K562 (cell line): ENCODE measurements around the gene CFD. TPM values are rescaled to one million over a fixed set of nuclear protein-coding genes. Genes with fewer than 3 reads are reported as not detected.
A peak's percentile ranks its signal among the peaks of the same experiment; 100 is the strongest.

ENCODE experiments used
- ATF2 ChIP-seq: sonication (generic); formaldehyde crosslinking; IDR thresholded peaks from 2 replicates; pipeline ENCODE4 v1.8.1; 2022; ENCODE audit warnings: missing genetic modification reagents
- BRCA1 ChIP-seq, 2 experiments: fragments of 450-650 bp in 1 of 2; sonication (generic) in 1 of 2; formaldehyde crosslinking in 1 of 2; IDR thresholded peaks; 2 replicates each; pipeline versions ENCODE4 v1.5.0 to v1.6.1; 2017 to 2020; ENCODE audit warnings: mild to moderate bottlenecking in 1 of 2, missing genetic modification reagents in 1 of 2
- CHD2 ChIP-seq: IDR thresholded peaks from 2 replicates; pipeline ENCODE4 v1.6.1; 2011; ENCODE audit warnings: low read depth, low read length
- CXXC5 ChIP-seq: fragments of 250-450 bp; sonication (Bioruptor Pico); IDR thresholded peaks from 2 replicates; pipeline ENCODE4 v1.8.0; 2022; ENCODE audit warnings: inconsistent platforms, mild to moderate bottlenecking, moderate library complexity
- EGR1 ChIP-seq: fragments of 450-650 bp; conservative IDR thresholded peaks from 2 replicates; pipeline ENCODE4 v1.6.1; 2017; ENCODE audit warnings: mild to moderate bottlenecking
- ELF2 ChIP-seq: fragments of 250-450 bp; sonication (Bioruptor Pico); IDR thresholded peaks from 2 replicates; pipeline ENCODE4 v1.5.0; 2021; ENCODE audit warnings: mild to moderate bottlenecking
- EP300 ChIP-seq: IDR thresholded peaks from 2 replicates; pipeline ENCODE4 v1.6.1; 2012; ENCODE audit warnings: low read length, improper control_type of control experiment
- MTA1 ChIP-seq: fragments of 450-650 bp; IDR thresholded peaks from 2 replicates; pipeline ENCODE4 v1.6.1; 2017; ENCODE audit warnings: borderline replicate concordance
- POLR3G ChIP-seq: IDR thresholded peaks from 2 replicates; pipeline ENCODE4 v1.6.1; 2011; ENCODE audit not compliant: insufficient read length, insufficient replicate concordance; ENCODE audit errors: extremely low read depth
- RBFOX2 ChIP-seq: fragments of 200-400 bp; formaldehyde crosslinking; IDR thresholded peaks from 2 replicates; pipeline ENCODE4 v1.6.1; 2017; ENCODE audit warnings: low read depth, mild to moderate bottlenecking, low read length, moderate library complexity
- RCOR1 ChIP-seq, 2 experiments: IDR thresholded peaks; 2 replicates each; pipeline ENCODE4 v1.6.1; 2012; ENCODE audit warnings: low read depth in 2 of 2, low read length in 2 of 2, borderline replicate concordance in 1 of 2, improper control_type of control experiment in 1 of 2
- VEZF1 ChIP-seq: fragments of 200-800 bp; sonication (Bioruptor generic); IDR thresholded peaks from 2 replicates; pipeline ENCODE4 v1.6.1; 2017; ENCODE audit warnings: missing genetic modification characterization, missing compliant biosample characterization
- ZBED1 ChIP-seq: IDR thresholded peaks from 2 replicates; pipeline ENCODE4 v1.6.1; 2014
- ZNF239 ChIP-seq: fragments of 250-450 bp; sonication (Bioruptor Pico); IDR thresholded peaks from 2 replicates; pipeline ENCODE4 v1.4.0; 2020; ENCODE audit warnings: mild to moderate bottlenecking
- ZNF282 ChIP-seq: sonication (generic); formaldehyde crosslinking; IDR thresholded peaks from 2 replicates; pipeline ENCODE4 v1.8.1; 2023; ENCODE audit warnings: missing genetic modification reagents
- ZNF778 ChIP-seq: fragments of 450-650 bp; formaldehyde crosslinking; IDR thresholded peaks from 2 replicates; pipeline ENCODE4 v1.4.0; 2020; ENCODE audit warnings: mild to moderate bottlenecking, moderate library complexity
- polyA plus RNA-seq, 8 experiments: library from polyadenylated mRNA; depleted of rRNA in 4 of 8; stranded (reverse) in 5 of 8; unstranded in 3 of 8; fragments of >200 nt; fragmentation: Nextera tagmentation in 2 of 8; fragmentation: Illumina TruSeq in 1 of 8; extraction: Ambion mirVana in 2 of 8; extraction: Trizol in 1 of 8; gene quantifications; 2 replicates each; pipeline versions ENCODE4 v1.2.1 to v1.2.3, GENCODE V29; 2011 to 2014; ENCODE audit warnings: inconsistent platforms in 1 of 8, missing spikeins in 1 of 8
- total RNA-seq, 7 experiments: library from RNA; depleted of rRNA in 6 of 7; stranded (reverse); fragments of >200 nt in 6 of 7; fragmentation: Illumina TruSeq in 2 of 7; extraction: Trizol in 2 of 7; gene quantifications; 2 replicates each; pipeline versions ENCODE4 v1.2.1 to v1.2.3, GENCODE V29; 2011 to 2021; ENCODE audit warnings: low replicate concordance in 1 of 7
- TF ChIP-seq, protein P1 (sequence below): fragments of 450-650 bp; IDR thresholded peaks from 2 replicates; pipeline ENCODE4 v1.6.1; 2016; ENCODE audit warnings: borderline replicate concordance
- TF ChIP-seq, protein P2 (sequence below): IDR thresholded peaks from 2 replicates; pipeline ENCODE4 v1.6.1; 2014; ENCODE audit warnings: antibody characterized with exemption
- TF ChIP-seq, protein P3 (sequence below): sonication (generic); formaldehyde crosslinking; IDR thresholded peaks from 2 replicates; pipeline ENCODE4 v1.9.0; 2022; ENCODE audit warnings: mild to moderate bottlenecking, missing genetic modification reagents
- TF ChIP-seq, protein P4 (sequence below): fragments of 450-650 bp; IDR thresholded peaks from 2 replicates; pipeline ENCODE4 v1.6.1; 2014; ENCODE audit warnings: low read depth, mild to moderate bottlenecking, moderate library complexity, borderline replicate concordance

Gene CFD
- total and polyA plus RNA-seq, 9 of the 15 experiments (the other 6 are each of a cell fraction or from before 2014, with no cell fraction given): 0.52 to 59.4 (median 7.6) TPM

DNA sequence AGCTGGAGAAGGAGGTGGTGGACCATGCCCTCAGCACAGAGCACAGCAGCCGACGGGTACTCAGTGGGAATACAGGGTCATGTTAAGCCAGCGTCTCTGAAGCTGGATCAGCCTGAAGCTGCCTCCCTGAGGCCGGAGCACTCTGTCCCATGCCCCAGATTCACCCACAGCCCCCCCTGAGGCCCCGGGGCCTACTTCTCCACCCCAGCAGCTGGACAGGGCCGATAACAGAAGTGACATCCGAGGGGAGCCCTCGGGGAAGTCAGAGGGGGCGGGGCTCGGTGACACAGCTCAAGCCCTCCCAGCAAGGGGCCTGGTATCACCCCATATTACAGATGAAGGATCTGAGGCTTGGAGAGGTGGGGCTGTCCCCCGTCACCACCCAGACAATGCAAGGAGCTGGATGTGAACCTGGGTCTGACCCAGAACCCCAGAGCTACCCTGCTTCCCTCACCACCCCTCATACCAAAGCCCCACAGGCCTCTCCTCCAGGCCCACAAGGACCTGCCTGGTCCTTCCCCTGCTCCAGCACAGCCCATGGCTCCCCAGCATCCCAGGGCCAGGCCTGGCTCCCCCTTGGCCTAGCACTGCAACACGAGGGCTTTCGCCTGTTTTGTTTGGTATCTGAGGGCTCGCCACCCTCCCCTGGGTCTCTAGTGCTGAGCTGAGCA lies 47.9 kb downstream of the CFD start (continued):
- peak; percentile 97 for TF ChIP-seq EP300
- TF ChIP-seq, protein P1, sequence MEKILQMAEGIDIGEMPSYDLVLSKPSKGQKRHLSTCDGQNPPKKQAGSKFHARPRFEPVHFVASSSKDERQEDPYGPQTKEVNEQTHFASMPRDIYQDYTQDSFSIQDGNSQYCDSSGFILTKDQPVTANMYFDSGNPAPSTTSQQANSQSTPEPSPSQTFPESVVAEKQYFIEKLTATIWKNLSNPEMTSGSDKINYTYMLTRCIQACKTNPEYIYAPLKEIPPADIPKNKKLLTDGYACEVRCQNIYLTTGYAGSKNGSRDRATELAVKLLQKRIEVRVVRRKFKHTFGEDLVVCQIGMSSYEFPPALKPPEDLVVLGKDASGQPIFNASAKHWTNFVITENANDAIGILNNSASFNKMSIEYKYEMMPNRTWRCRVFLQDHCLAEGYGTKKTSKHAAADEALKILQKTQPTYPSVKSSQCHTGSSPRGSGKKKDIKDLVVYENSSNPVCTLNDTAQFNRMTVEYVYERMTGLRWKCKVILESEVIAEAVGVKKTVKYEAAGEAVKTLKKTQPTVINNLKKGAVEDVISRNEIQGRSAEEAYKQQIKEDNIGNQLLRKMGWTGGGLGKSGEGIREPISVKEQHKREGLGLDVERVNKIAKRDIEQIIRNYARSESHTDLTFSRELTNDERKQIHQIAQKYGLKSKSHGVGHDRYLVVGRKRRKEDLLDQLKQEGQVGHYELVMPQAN: no peak
- TF ChIP-seq POLR3G: no peak
- TF ChIP-seq RBFOX2: peak; percentile 72
- 0 out of 2 replicates have a peak, but pooled peaks have one; percentile 62 for TF ChIP-seq ZBED1
- TF ChIP-seq, protein P2, sequence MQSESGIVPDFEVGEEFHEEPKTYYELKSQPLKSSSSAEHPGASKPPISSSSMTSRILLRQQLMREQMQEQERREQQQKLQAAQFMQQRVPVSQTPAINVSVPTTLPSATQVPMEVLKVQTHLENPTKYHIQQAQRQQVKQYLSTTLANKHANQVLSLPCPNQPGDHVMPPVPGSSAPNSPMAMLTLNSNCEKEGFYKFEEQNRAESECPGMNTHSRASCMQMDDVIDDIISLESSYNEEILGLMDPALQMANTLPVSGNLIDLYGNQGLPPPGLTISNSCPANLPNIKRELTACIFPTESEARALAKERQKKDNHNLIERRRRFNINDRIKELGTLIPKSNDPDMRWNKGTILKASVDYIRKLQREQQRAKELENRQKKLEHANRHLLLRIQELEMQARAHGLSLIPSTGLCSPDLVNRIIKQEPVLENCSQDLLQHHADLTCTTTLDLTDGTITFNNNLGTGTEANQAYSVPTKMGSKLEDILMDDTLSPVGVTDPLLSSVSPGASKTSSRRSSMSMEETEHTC: 0 out of 2 replicates have a peak, but pooled peaks have one; percentile 53
- peak in 1 of 2 experiments; percentile 95; a peak in 2 of 4 replicates for TF ChIP-seq RCOR1 (IDR thresholded peaks at IDR 0.05; ENCODE audit: borderline replicate concordance in 1 of 2, low read depth in 2 of 2, low read length in 2 of 2)
- 0 out of 2 replicates have a peak, but pooled peaks have one; percentile 21 for TF ChIP-seq MTA1
- peak; percentile 68 for TF ChIP-seq CXXC5 (CRISPR knock-in tag)
- TF ChIP-seq CHD2: no peak; the same call in 1 of the 2 replicates
- TF ChIP-seq ATF2 (CRISPR knock-in tag): no peak
- TF ChIP-seq VEZF1: peak; percentile 100
- no peak for TF ChIP-seq ZNF282 (CRISPR knock-in tag)
- TF ChIP-seq, protein P3, sequence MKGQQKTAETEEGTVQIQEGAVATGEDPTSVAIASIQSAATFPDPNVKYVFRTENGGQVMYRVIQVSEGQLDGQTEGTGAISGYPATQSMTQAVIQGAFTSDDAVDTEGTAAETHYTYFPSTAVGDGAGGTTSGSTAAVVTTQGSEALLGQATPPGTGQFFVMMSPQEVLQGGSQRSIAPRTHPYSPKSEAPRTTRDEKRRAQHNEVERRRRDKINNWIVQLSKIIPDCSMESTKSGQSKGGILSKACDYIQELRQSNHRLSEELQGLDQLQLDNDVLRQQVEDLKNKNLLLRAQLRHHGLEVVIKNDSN: no peak
- TF ChIP-seq, protein P4, sequence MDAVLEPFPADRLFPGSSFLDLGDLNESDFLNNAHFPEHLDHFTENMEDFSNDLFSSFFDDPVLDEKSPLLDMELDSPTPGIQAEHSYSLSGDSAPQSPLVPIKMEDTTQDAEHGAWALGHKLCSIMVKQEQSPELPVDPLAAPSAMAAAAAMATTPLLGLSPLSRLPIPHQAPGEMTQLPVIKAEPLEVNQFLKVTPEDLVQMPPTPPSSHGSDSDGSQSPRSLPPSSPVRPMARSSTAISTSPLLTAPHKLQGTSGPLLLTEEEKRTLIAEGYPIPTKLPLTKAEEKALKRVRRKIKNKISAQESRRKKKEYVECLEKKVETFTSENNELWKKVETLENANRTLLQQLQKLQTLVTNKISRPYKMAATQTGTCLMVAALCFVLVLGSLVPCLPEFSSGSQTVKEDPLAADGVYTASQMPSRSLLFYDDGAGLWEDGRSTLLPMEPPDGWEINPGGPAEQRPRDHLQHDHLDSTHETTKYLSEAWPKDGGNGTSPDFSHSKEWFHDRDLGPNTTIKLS: no peak
- no peak for TF ChIP-seq ZNF778 (CRISPR knock-in tag)
- peak; percentile 68 for TF ChIP-seq EGR1
- TF ChIP-seq ELF2 (CRISPR knock-in tag): no peak
- TF ChIP-seq ZNF239 (CRISPR knock-in tag): peak; percentile 49; the same call in 1 of the 2 replicates
- TF ChIP-seq BRCA1 (IDR thresholded peaks at IDR 0.05): no peak
- TF ChIP-seq BRCA1 (CRISPR knock-in tag; IDR thresholded peaks at IDR 0.05): no peak
